Suprapubic skin (tissue), 4 donors: Measurements from ENCODE around the gene DHX30. TPM values are rescaled to one million over a fixed set of nuclear protein-coding genes. Genes with fewer than 3 reads are reported as not detected.
A peak's percentile ranks its signal among the peaks of the same experiment; 100 is the strongest.

Source experiments
- DNase-seq, 2 donors: peaks; one replicate each; pipeline ENCODE4 v3.0.0-alpha.2; 2019; ENCODE audit warnings: low spot score in 2 of 2
- H3K27ac ChIP-seq: fragments of 200-600 bp; sonication (generic); one replicate; pipeline ENCODE4 v1.5.1; 2019
- H3K27me3 ChIP-seq: fragments of 200-600 bp; sonication (generic); one replicate; pipeline ENCODE4 v1.5.1; 2019
- H3K36me3 ChIP-seq: fragments of 200-600 bp; sonication (generic); one replicate; pipeline ENCODE4 v1.5.1; 2019
- H3K4me1 ChIP-seq: fragments of 200-600 bp; sonication (generic); one replicate; pipeline ENCODE4 v1.5.1; 2019
- H3K4me3 ChIP-seq: fragments of 200-600 bp; sonication (generic); one replicate; pipeline ENCODE4 v1.5.1; 2019; ENCODE audit warnings: mild to moderate bottlenecking
- H3K9me3 ChIP-seq: fragments of 200-600 bp; sonication (generic); one replicate; pipeline ENCODE4 v1.5.1; 2019
- EP300 ChIP-seq: sonication (generic); formaldehyde crosslinking; IDR thresholded peaks from one replicate; pipeline ENCODE4 v1.6.1; 2017; ENCODE audit warnings: antibody characterized with exemption
- POLR2A ChIP-seq, 2 donors: fragments of 450-650 bp; IDR thresholded peaks; one replicate each; pipeline ENCODE4 v1.6.1; 2017; ENCODE audit warnings: antibody characterized with exemption in 2 of 2, mild to moderate bottlenecking in 2 of 2, moderate library complexity in 2 of 2
- POLR2AphosphoS5 ChIP-seq, 3 donors: sonication (generic); formaldehyde crosslinking; IDR thresholded peaks; one replicate each; pipeline ENCODE4 v1.6.1; 2017; ENCODE audit warnings: antibody characterized with exemption in 3 of 3
- WGBS: methylation state at CpG from one replicate; pipeline ENCODE4 v1.1.5; 2018; 5-methylcytosine and 5-hydroxymethylcytosine counted together
- total RNA-seq, 4 donors: library from RNA; depleted of rRNA; stranded (reverse); fragments of >200 nt; gene quantifications; one replicate each; pipeline ENCODE4 v1.1.0, GENCODE V29; 2016
- TF ChIP-seq, protein P1 (sequence below), 2 donors: fragments of 200-600 bp in 1 of 2; fragments of 450-650 bp in 1 of 2; sonication (generic) in 1 of 2; IDR thresholded peaks; one replicate each; pipeline ENCODE4 v1.5.1; 2016 to 2019; ENCODE audit warnings: antibody characterized with exemption in 2 of 2, mild to moderate bottlenecking in 1 of 2, moderate library complexity in 1 of 2

The DHX30 gene
- total RNA-seq, 4 donors from 2014 or later, result 56.7 to 74.1 (median 69.4) TPM

GRCh38 chr3:47799733-47800132, 3.2 kb upstream of the DHX30 start:
- no peaks in the 10 kb centered on the region for H3K27me3 ChIP-seq
- DNase-seq, result no peak
- H3K36me3 ChIP-seq, result no peaks in the 10 kb centered on the region
- 71% methylated on average over 4 of the region's 4 CpGs for WGBS
- H3K9me3 ChIP-seq, result no peaks in the 10 kb centered on the region
- TF ChIP-seq POLR2A (IDR thresholded peaks at IDR 0.05) (no peak), EP300 (no peak), POLR2AphosphoS5 (IDR thresholded peaks at IDR 0.05) (no peak)
- TF ChIP-seq, protein P1, sequence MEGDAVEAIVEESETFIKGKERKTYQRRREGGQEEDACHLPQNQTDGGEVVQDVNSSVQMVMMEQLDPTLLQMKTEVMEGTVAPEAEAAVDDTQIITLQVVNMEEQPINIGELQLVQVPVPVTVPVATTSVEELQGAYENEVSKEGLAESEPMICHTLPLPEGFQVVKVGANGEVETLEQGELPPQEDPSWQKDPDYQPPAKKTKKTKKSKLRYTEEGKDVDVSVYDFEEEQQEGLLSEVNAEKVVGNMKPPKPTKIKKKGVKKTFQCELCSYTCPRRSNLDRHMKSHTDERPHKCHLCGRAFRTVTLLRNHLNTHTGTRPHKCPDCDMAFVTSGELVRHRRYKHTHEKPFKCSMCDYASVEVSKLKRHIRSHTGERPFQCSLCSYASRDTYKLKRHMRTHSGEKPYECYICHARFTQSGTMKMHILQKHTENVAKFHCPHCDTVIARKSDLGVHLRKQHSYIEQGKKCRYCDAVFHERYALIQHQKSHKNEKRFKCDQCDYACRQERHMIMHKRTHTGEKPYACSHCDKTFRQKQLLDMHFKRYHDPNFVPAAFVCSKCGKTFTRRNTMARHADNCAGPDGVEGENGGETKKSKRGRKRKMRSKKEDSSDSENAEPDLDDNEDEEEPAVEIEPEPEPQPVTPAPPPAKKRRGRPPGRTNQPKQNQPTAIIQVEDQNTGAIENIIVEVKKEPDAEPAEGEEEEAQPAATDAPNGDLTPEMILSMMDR (IDR thresholded peaks at IDR 0.05), result no peak
- no peak overlapping the region for H3K27ac ChIP-seq
- H3K4me1 ChIP-seq, result peaks cover 18% of the 10 kb centered on the region
- H3K4me3 ChIP-seq, result no peak overlapping the region

DNA sequence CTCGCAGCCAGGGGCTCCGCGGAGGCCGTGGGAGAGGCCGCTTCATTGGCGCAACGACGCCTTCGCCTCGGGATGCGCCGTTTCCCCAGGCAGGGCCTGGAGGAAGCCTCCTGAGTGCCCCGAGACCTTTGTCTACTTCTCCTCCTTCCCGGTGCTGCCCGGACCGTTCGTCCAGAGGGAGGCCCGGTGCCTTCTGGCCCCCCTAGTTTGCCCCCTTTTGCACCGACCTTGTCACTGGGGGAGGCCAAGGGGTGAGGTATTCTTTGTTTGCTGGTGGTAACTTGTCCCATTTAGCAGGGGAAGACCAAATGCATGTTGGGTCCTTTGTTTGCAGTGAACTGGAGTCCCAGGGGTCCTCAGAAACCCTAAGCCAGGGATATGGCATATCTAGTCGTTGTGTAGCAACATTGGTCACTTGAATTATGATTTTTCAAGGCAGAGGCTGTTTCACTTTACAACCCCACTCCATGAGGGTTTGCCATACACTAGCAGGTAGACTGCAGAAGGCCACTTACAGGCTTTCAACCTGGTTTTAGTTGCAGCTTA, 615 bp downstream of the DHX30 start:
- H3K4me1 ChIP-seq, result peaks cover 24% of the 10 kb centered on the region
- peaks cover 16% of the 10 kb centered on the region for H3K36me3 ChIP-seq
- DNase-seq, result no peak
- H3K27ac ChIP-seq, result peak overlapping the region; percentile 94
- TF ChIP-seq, protein P1 (IDR thresholded peaks at IDR 0.05), result no peak
- TF ChIP-seq POLR2AphosphoS5 (IDR thresholded peaks at IDR 0.05), result no peak
- TF ChIP-seq POLR2A (IDR thresholded peaks at IDR 0.05), result no peak
- no peak for TF ChIP-seq EP300
- H3K4me3 ChIP-seq, result peak overlapping the region; percentile 93
- H3K9me3 ChIP-seq, result no peaks in the 10 kb centered on the region
- WGBS, result 2% methylated on average over 8 of the region's 20 CpGs
- H3K27me3 ChIP-seq, result no peaks in the 10 kb centered on the region

DNA sequence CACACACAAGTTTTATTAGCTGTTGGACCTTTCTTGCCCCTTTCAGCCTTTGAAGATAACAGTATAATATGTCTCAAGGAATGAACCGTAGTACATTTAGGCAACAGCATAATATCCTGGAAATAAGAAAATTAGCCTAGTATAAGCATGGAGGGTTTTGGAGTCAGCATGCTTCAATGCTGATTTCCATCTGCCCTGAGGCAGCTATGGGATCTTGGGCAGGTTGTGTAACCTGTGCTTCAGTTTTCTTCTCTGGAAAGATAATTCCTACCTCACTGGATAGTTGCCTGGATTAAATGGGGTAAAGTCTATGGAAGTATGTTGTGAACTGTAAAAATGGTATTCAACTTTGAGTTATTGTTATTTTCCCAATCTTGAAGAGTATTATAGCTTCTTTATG, 1.6 kb downstream of the DHX30 start:
- no peak overlapping the region for H3K4me3 ChIP-seq

DNA sequence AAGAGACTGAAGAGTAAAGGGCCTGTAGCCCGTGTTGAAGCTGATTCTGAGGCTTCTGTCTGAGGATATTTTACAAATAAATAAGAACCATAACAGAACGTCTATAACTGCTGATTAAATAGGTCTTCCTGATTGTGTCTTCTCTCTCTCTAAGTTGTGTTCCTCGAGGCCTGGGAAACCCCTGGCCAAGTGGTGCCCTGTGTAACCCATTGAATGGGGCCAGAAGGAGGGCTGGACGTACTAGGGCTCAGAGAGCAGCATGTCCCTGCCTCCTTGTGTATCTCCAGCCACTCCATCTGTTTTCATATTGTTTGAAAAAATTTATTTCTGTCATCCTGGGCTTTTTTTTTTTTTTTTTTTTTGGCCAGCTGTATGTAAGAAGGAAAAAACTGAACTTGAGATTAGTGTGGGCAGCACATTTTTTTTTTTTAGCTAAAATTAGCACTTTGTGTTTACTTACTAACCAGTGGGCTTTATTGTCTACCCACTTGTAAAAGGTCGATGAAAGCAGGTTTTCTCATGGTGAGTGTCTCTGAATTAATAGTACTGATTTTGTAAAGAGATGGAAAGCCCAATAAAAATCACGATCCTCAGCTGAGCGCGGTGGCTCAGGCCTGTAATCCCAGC, 10.7 kb downstream of the DHX30 start:
- WGBS, result 87% methylated on average over 8 of the region's 8 CpGs
- H3K4me1 ChIP-seq, result no peaks in the 10 kb centered on the region
- no peaks in the 10 kb centered on the region for H3K27me3 ChIP-seq
- no peaks in the 10 kb centered on the region for H3K9me3 ChIP-seq
- no peak overlapping the region for H3K27ac ChIP-seq
- TF ChIP-seq POLR2A (IDR thresholded peaks at IDR 0.05) (no peak), EP300 (no peak), POLR2AphosphoS5 (IDR thresholded peaks at IDR 0.05) (no peak)
- TF ChIP-seq, protein P1 (IDR thresholded peaks at IDR 0.05), result no peak
- no peak for DNase-seq
- H3K4me3 ChIP-seq, result no peak overlapping the region
- H3K36me3 ChIP-seq, result peaks cover 67% of the 10 kb centered on the region

More for the DNA sequence above, 1.6 kb downstream of the DHX30 start:
- 58% methylated on average over 1 of the region's 1 CpG for WGBS
- Histone ChIP-seq H3K27me3 (no peaks in the 10 kb centered on the region), H3K9me3 (no peaks in the 10 kb centered on the region), H3K36me3 (peaks cover 23% of the 10 kb centered on the region), H3K4me1 (peaks cover 24% of the 10 kb centered on the region), H3K27ac (no peak overlapping the region)
- no peak for TF ChIP-seq POLR2AphosphoS5 (IDR thresholded peaks at IDR 0.05)
- TF ChIP-seq, protein P1 (IDR thresholded peaks at IDR 0.05), result no peak
- no peak for TF ChIP-seq EP300
- TF ChIP-seq POLR2A (IDR thresholded peaks at IDR 0.05), result no peak
- DNase-seq, result no peak

DNA sequence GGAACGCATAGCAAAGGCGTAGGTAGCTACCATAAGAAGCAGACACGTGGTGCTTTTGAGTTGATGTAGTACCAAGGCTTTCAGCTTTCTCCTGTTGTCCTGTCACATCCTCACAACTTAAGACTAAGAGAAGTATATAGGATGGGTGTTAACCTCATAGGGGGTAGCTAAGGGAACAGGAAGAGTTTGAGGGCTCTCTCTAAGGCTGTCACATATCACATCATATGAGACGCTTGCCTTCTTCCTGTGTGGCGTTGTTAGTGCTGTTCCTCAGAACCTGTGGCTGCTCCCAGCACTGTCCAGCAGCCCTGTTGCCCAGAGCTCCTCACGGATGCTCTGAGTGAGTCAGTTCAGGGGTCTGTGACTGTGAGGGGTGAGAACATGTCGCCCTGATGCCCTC, 14.7 kb downstream of the DHX30 start:
- Histone ChIP-seq H3K4me3 (no peak overlapping the region), H3K27me3 (no peaks in the 10 kb centered on the region), H3K36me3 (peaks cover 47% of the 10 kb centered on the region), H3K4me1 (no peaks in the 10 kb centered on the region), H3K27ac (no peak overlapping the region), H3K9me3 (no peaks in the 10 kb centered on the region)
- no peak for TF ChIP-seq POLR2A (IDR thresholded peaks at IDR 0.05)
- TF ChIP-seq, protein P1 (IDR thresholded peaks at IDR 0.05), result no peak
- no peak for TF ChIP-seq EP300
- TF ChIP-seq POLR2AphosphoS5 (IDR thresholded peaks at IDR 0.05), result no peak
- 97% methylated on average over 5 of the region's 7 CpGs for WGBS
- DNase-seq, result no peak
